Osteocyte (in vitro differentiated cells): ENCODE measurements around the gene LRRC63. TPM values are rescaled to one million over a fixed set of nuclear protein-coding genes. Genes with fewer than 3 reads are reported as not detected.

Source experiments
- DNase-seq: peaks from one replicate; pipeline ENCODE4 v3.0.0; 2021; ENCODE audit warnings: mixed read lengths; ENCODE audit not compliant: unreplicated experiment; ENCODE audit errors: extremely low spot score
- H3K27ac Mint-ChIP-seq: one replicate; pipeline ENCODE4 v1.8.0; 2021; ENCODE audit warnings: mild to moderate bottlenecking, mixed read lengths; ENCODE audit not compliant: unreplicated experiment
- H3K27me3 Mint-ChIP-seq: one replicate; pipeline ENCODE4 v1.8.0; 2021; ENCODE audit warnings: mixed read lengths; ENCODE audit not compliant: unreplicated experiment
- H3K36me3 Mint-ChIP-seq: one replicate; pipeline ENCODE4 v1.8.0; 2021; ENCODE audit warnings: mixed read lengths; ENCODE audit not compliant: unreplicated experiment
- H3K4me1 Mint-ChIP-seq: one replicate; pipeline ENCODE4 v1.8.0; 2021; ENCODE audit warnings: mixed read lengths; ENCODE audit not compliant: unreplicated experiment
- H3K4me3 Mint-ChIP-seq: one replicate; pipeline ENCODE4 v1.8.0; 2021; ENCODE audit warnings: mild to moderate bottlenecking, moderate library complexity, mixed read lengths; ENCODE audit not compliant: unreplicated experiment
- H3K9me3 Mint-ChIP-seq: one replicate; pipeline ENCODE4 v1.8.0; 2021; ENCODE audit warnings: mixed read lengths; ENCODE audit not compliant: unreplicated experiment
- total RNA-seq: library from RNA; stranded (reverse); gene quantifications from 2 replicates; pipeline ENCODE4 v1.2.1, GENCODE V29; 2021
- TF ChIP-seq, protein P1 (sequence below): fragments of 200-600 bp; sonication (generic); IDR thresholded peaks from 2 replicates; pipeline ENCODE4 v1.5.0; 2021; ENCODE audit warnings: antibody characterized with exemption, mild to moderate bottlenecking, moderate library complexity

Gene LRRC63
- total RNA-seq, 1 donor from 2014 or later = not detected

GRCh38 chr13:46307554-46307953, 95.8 kb downstream of the LRRC63 start:
- no peak for DNase-seq
- H3K36me3 Mint-ChIP-seq = peaks cover 5% of the 10 kb centered on the region
- H3K27ac Mint-ChIP-seq = no peak overlapping the region
- TF ChIP-seq, protein P1, sequence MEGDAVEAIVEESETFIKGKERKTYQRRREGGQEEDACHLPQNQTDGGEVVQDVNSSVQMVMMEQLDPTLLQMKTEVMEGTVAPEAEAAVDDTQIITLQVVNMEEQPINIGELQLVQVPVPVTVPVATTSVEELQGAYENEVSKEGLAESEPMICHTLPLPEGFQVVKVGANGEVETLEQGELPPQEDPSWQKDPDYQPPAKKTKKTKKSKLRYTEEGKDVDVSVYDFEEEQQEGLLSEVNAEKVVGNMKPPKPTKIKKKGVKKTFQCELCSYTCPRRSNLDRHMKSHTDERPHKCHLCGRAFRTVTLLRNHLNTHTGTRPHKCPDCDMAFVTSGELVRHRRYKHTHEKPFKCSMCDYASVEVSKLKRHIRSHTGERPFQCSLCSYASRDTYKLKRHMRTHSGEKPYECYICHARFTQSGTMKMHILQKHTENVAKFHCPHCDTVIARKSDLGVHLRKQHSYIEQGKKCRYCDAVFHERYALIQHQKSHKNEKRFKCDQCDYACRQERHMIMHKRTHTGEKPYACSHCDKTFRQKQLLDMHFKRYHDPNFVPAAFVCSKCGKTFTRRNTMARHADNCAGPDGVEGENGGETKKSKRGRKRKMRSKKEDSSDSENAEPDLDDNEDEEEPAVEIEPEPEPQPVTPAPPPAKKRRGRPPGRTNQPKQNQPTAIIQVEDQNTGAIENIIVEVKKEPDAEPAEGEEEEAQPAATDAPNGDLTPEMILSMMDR = no peak
- H3K4me1 Mint-ChIP-seq = no peaks in the 10 kb centered on the region
- no peak overlapping the region for H3K4me3 Mint-ChIP-seq
- peaks cover 10% of the 10 kb centered on the region for H3K27me3 Mint-ChIP-seq
- H3K9me3 Mint-ChIP-seq = peaks cover 32% of the 10 kb centered on the region

- no peak overlapping the region for H3K27ac Mint-ChIP-seq
- peaks cover 24% of the 10 kb centered on the region for H3K9me3 Mint-ChIP-seq
- no peaks in the 10 kb centered on the region for H3K4me1 Mint-ChIP-seq
- no peak overlapping the region for H3K4me3 Mint-ChIP-seq
- peaks cover 5% of the 10 kb centered on the region for H3K36me3 Mint-ChIP-seq
- peaks cover 8% of the 10 kb centered on the region for H3K27me3 Mint-ChIP-seq
- TF ChIP-seq, protein P1 = no peak
- no peak for DNase-seq
Measured at GRCh38 chr13:46310066-46310465, 98.3 kb downstream of the LRRC63 start.

DNA sequence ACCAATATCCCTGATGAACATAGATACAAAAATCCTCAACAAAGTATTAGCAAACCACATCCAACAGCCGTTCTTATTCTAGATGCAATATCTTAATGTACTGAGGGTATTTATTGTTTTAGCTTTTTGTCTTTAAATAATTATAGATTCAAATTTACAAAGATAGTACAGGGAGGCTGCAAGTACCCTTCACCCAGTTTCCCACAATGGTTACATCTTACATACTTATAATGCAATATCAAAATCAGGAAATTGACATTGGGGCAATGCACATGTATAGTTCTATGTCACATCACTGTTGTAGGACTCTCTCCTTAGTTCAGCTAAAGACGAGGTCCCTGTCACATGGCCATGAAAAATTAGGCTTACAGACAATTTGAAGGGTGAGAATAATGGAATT, 99.5 kb downstream of the LRRC63 start:
- H3K4me3 Mint-ChIP-seq = no peak overlapping the region

DNA sequence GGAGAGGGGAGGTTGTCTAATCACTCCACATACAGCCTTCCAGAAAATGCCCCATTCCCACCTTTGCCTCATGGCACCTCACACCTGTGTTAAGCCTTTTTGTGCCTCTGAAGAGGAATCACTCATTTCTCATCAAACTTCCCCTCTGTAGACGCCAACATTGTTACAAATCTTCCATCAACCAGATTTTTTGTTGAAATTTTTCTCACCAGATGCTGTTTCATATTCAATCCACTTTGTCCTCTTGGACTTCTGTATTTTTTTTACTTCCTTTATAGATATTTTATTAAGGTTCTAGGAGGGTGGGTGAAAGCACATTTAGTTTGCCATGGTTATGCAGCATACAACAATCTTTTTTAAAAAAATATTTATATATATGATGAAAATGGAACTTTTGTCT, 101.3 kb downstream of the LRRC63 start:
- Mint-ChIP-seq H3K27me3 (peaks cover 9% of the 10 kb centered on the region), H3K9me3 (peaks cover 24% of the 10 kb centered on the region), H3K27ac (no peak overlapping the region), H3K4me1 (no peaks in the 10 kb centered on the region), H3K36me3 (peaks cover 5% of the 10 kb centered on the region), H3K4me3 (no peak overlapping the region)
- DNase-seq = no peak
- TF ChIP-seq, protein P1 = no peak

More for the DNA sequence above, 99.5 kb downstream of the LRRC63 start:
- TF ChIP-seq, protein P1 = no peak
- Mint-ChIP-seq H3K27me3 (peaks cover 8% of the 10 kb centered on the region), H3K9me3 (peaks cover 24% of the 10 kb centered on the region), H3K36me3 (peaks cover 5% of the 10 kb centered on the region), H3K27ac (no peak overlapping the region), H3K4me1 (no peaks in the 10 kb centered on the region)
- DNase-seq = no peak

DNA sequence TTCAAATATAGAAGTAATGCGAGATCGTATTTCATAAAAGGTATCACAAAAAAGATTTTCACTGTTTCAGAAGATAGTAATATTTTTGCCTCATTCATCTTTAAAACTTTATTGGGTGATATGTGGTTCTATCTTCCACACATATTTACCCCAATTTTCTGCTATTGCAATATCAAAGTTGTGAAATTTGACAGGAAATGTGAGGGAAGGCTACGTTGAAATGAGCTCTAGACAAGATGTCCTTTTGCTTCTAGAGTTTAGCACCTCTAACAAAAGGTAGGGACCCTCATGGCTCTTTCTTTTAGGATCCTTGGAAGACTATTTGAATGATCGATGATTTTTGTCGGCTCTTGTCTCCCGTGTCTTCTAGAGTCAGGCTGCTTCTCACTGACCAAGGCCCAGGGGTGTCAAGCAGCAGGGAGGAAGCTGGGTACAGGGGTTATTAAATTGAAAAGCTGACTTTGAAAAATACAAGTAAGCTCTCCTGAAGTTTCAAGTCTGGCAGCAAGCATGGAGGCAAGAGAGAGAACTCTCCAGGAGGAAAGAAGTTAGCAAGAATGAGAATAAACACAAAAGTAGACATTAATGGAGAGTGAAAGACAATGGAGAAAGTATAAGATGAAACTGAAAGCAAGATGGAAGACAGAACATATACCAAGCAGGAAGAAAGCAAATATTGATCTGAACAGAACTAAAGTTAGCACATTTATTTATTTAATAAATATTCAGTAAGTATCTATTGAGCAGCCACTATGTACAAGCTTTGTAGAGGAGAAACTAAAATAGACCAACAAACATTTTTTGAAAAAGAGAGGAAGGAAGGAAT, 101.9 kb downstream of the LRRC63 start:
- no peak overlapping the region for H3K27ac Mint-ChIP-seq
- no peak overlapping the region for H3K4me3 Mint-ChIP-seq
- H3K4me1 Mint-ChIP-seq = no peaks in the 10 kb centered on the region
- H3K36me3 Mint-ChIP-seq = peaks cover 5% of the 10 kb centered on the region
- H3K27me3 Mint-ChIP-seq = peaks cover 13% of the 10 kb centered on the region
- peaks cover 24% of the 10 kb centered on the region for H3K9me3 Mint-ChIP-seq
- TF ChIP-seq, protein P1 = no peak
- no peak for DNase-seq
